ENCODE data around the gene DLEC1. TPM values are rescaled to one million over a fixed set of nuclear protein-coding genes. Genes with fewer than 3 reads are reported as not detected.

The DLEC1 gene
- total RNA-seq, 1 experiment from 2014 or later: 0.81 TPM

DNA sequence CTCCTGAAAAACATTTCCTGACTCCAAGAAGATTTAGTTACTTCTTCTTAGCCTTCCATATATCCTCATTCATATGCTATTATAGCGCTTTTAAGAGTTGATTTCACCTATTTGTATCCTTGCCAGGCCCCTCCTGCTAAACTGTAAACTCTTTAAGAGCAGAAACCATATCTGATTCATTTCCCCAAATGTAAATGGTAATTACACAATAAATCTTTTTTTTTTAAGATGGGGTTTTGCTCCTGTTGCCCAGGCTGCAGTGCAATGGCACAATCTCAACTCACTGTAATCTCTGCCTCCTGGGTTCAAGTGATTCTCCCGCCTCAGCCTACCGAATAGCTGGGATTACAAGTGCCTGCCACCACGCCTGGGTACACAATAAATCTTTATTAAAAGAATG lies 4.5 kb downstream of the DLEC1 start:
- CTCF ChIA-PET: no interaction called here
- no peaks in the 10 kb centered on the region for H3K36me3 Mint-ChIP-seq
- POLR2A ChIA-PET: no interaction called here
- no peak overlapping the region for H3K27ac Mint-ChIP-seq
- H3K4me1 Mint-ChIP-seq: peaks cover 13% of the 10 kb centered on the region
- DNase-seq (ENCODE audit: low spot score): no peak
- ATAC-seq: no peak
- no peaks in the 10 kb centered on the region for H3K9me3 Mint-ChIP-seq
- H3K27me3 Mint-ChIP-seq (ENCODE audit: low read depth): peaks cover 52% of the 10 kb centered on the region
- TF ChIP-seq KAT7 (CRISPR knock-in tag; IDR thresholded peaks at IDR 0.05; ENCODE audit: borderline replicate concordance): no peak
- H3K4me3 Mint-ChIP-seq: no peak overlapping the region

- ChIA-PET CTCF (no interaction called here), POLR2A (no interaction called here)
- no peak overlapping the region for H3K27ac Mint-ChIP-seq
Observed at GRCh38 chr3:38046027-38046426, 7.0 kb downstream of the DLEC1 start.

DNA sequence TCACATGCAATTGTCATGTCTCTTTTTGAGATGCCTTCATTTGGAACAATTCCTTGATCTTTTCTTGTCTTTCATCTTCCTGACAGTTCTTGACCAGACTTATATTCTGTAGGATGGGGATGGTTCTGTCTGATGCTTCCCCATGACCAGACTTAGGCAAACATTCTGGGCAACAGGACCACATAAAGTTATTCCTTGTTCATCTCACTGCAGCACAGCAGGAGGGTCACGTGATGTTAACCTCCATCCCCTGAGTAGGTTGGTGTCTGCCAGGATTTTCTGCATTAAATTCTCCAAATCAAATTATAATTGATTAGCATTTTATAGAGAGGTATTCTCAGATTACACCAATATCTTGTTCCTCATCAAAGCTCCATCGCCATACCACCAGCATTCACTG lies 7.8 kb downstream of the DLEC1 start:
- ATAC-seq (no peak), DNase-seq (ENCODE audit: low spot score) (no peak)
- Mint-ChIP-seq H3K4me1 (no peaks in the 10 kb centered on the region), H3K27ac (no peak overlapping the region), H3K36me3 (peaks cover 6% of the 10 kb centered on the region), H3K4me3 (no peak overlapping the region), H3K9me3 (peaks cover 12% of the 10 kb centered on the region), H3K27me3 (ENCODE audit: low read depth) (peaks cover 29% of the 10 kb centered on the region)
- ChIA-PET POLR2A (no interaction called here), CTCF (no interaction called here)
- TF ChIP-seq PRDM15 (CRISPR knock-in tag; IDR thresholded peaks at IDR 0.05) (no peak), ZNF219 (CRISPR knock-in tag; IDR thresholded peaks at IDR 0.05; ENCODE audit: borderline replicate concordance) (no peak), ZNF425 (CRISPR knock-in tag; conservative IDR thresholded peaks at IDR 0.05) (no peak), JUN (CRISPR knock-in tag; IDR thresholded peaks at IDR 0.05) (no peak), NFE2L1 (CRISPR knock-in tag; IDR thresholded peaks at IDR 0.05) (no peak), ATF1 (CRISPR knock-in tag; IDR thresholded peaks at IDR 0.05) (no peak)
- TF ChIP-seq, protein P1, sequence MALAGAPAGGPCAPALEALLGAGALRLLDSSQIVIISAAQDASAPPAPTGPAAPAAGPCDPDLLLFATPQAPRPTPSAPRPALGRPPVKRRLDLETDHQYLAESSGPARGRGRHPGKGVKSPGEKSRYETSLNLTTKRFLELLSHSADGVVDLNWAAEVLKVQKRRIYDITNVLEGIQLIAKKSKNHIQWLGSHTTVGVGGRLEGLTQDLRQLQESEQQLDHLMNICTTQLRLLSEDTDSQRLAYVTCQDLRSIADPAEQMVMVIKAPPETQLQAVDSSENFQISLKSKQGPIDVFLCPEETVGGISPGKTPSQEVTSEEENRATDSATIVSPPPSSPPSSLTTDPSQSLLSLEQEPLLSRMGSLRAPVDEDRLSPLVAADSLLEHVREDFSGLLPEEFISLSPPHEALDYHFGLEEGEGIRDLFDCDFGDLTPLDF (CRISPR knock-in tag; IDR thresholded peaks at IDR 0.05): no peak

More at GRCh38 chr3:38046027-38046426, 7.0 kb downstream of the DLEC1 start:
- Mint-ChIP-seq H3K36me3 (no peaks in the 10 kb centered on the region), H3K27me3 (ENCODE audit: low read depth) (peaks cover 32% of the 10 kb centered on the region), H3K4me1 (no peaks in the 10 kb centered on the region), H3K4me3 (no peak overlapping the region), H3K9me3 (peaks cover 4% of the 10 kb centered on the region; the same call in 1 of the 2 replicates)
- ATAC-seq (no peak), DNase-seq (ENCODE audit: low spot score) (no peak)
- TF ChIP-seq MXD4 (CRISPR knock-in tag; IDR thresholded peaks at IDR 0.05; ENCODE audit: borderline replicate concordance): no peak

DNA sequence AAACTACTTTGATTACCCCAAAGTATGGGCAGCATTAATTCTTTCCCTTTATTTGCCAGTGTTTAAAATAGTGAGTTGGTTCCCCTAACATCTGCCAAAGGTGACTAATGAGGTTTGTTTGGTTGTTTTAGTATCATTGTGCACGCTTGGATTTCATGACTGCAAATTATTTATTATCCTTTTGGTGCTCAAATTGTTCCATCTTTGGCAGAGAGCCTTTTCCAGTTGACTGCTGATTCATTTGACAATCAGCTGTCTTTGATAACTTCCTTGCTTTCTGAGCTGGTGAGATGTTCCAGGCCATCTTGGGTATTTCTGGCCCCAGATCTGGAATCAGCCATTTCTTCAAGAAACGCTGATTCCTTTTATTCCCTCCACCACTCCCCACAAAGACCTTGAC lies 8.9 kb downstream of the DLEC1 start:
- Mint-ChIP-seq H3K27me3 (ENCODE audit: low read depth) (peaks cover 32% of the 10 kb centered on the region), H3K9me3 (peaks cover 17% of the 10 kb centered on the region), H3K4me1 (no peaks in the 10 kb centered on the region), H3K4me3 (no peak overlapping the region), H3K36me3 (peaks cover 11% of the 10 kb centered on the region), H3K27ac (no peak overlapping the region)
- no peak for DNase-seq (ENCODE audit: low spot score)
- ChIA-PET CTCF (no interaction called here), POLR2A (no interaction called here)
- ATAC-seq: no peak
- TF ChIP-seq, protein P2, sequence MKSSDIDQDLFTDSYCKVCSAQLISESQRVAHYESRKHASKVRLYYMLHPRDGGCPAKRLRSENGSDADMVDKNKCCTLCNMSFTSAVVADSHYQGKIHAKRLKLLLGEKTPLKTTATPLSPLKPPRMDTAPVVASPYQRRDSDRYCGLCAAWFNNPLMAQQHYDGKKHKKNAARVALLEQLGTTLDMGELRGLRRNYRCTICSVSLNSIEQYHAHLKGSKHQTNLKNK (CRISPR knock-in tag; IDR thresholded peaks at IDR 0.05): no peak
- TF ChIP-seq ELF4 (CRISPR knock-in tag; IDR thresholded peaks at IDR 0.05; ENCODE audit: low read depth) (no peak), NR2C2 (CRISPR knock-in tag; IDR thresholded peaks at IDR 0.05) (no peak), GTF2I (CRISPR knock-in tag; conservative IDR thresholded peaks at IDR 0.05) (no peak), TCF7 (CRISPR knock-in tag; IDR thresholded peaks at IDR 0.05; ENCODE audit: low read depth) (no peak), ZNF138 (CRISPR knock-in tag; conservative IDR thresholded peaks at IDR 0.05) (no peak), ZNF121 (CRISPR knock-in tag; IDR thresholded peaks at IDR 0.05) (no peak), ZNF263 (CRISPR knock-in tag; IDR thresholded peaks at IDR 0.05; ENCODE audit: low read depth) (no peak), ZBTB43 (CRISPR knock-in tag; IDR thresholded peaks at IDR 0.05) (no peak)
- TF ChIP-seq, protein P3, sequence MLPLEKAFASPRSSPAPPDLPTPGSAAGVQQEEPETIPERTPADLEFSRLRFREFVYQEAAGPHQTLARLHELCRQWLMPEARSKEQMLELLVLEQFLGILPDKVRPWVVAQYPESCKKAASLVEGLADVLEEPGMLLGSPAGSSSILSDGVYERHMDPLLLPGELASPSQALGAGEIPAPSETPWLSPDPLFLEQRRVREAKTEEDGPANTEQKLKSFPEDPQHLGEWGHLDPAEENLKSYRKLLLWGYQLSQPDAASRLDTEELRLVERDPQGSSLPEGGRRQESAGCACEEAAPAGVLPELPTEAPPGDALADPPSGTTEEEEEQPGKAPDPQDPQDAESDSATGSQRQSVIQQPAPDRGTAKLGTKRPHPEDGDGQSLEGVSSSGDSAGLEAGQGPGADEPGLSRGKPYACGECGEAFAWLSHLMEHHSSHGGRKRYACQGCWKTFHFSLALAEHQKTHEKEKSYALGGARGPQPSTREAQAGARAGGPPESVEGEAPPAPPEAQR (CRISPR knock-in tag; IDR thresholded peaks at IDR 0.05): no peak
- TF ChIP-seq, protein P1 (CRISPR knock-in tag; IDR thresholded peaks at IDR 0.05): no peak

Measured in WTC11 (cell line).